ENCODE data around the gene REV1. TPM values are rescaled to one million over a fixed set of nuclear protein-coding genes. Genes with fewer than 3 reads are reported as not detected.

REV1 gene
- total and polyA plus RNA-seq, 2 experiments from 2014 or later: 32.9 to 46.7 TPM

- TF ChIP-seq CTCF (conservative IDR thresholded peaks at IDR 0.05; ENCODE audit: low read depth in 2 of 2): no peak
Observed at GRCh38 chr2:99417396-99417795, 72.4 kb downstream of the REV1 start (continued).

GRCh38 chr2:99414566-99414965 is 75.3 kb downstream of the REV1 start:
- H3K36me3 Mint-ChIP-seq (ENCODE audit: low read depth): peaks cover 81% of the 10 kb centered on the region
- peaks cover 31% of the 10 kb centered on the region for H3K36me3 ChIP-seq (ENCODE audit: insufficient read depth)
- TF ChIP-seq EZH2 (IDR thresholded peaks at IDR 0.05; ENCODE audit: low read depth, unreplicated experiment) (no peak), STAT1 (IDR thresholded peaks at IDR 0.05; ENCODE audit: unreplicated experiment) (no peak), CREB1 (CRISPR knock-in tag; IDR thresholded peaks at IDR 0.05; ENCODE audit: low read depth) (no peak), EZH2phosphoT487 (IDR thresholded peaks at IDR 0.05; ENCODE audit: unreplicated experiment) (no peak), ZNF462 (CRISPR knock-in tag; IDR thresholded peaks at IDR 0.05) (no peak), ZNF114 (CRISPR knock-in tag; IDR thresholded peaks at IDR 0.05) (no peak), ETS1 (IDR thresholded peaks at IDR 0.05) (no peak), JUNB (IDR thresholded peaks at IDR 0.05; ENCODE audit: unreplicated experiment) (no peak), NANOG (IDR thresholded peaks at IDR 0.05; ENCODE audit: borderline replicate concordance) (no peak), CTCF (conservative IDR thresholded peaks at IDR 0.05; ENCODE audit: low read depth in 2 of 2) (no peak)

More at GRCh38 chr2:99414566-99414965, 75.3 kb downstream of the REV1 start:
- Mint-ChIP-seq H3K27me3 (ENCODE audit: insufficient read depth, low read depth, poor library complexity) (peaks cover 2% of the 10 kb centered on the region), H3K4me3 (no peak overlapping the region), H3K9me3 (no peaks in the 10 kb centered on the region), H3K4me1 (no peaks in the 10 kb centered on the region), H3K27ac (no peak overlapping the region)
- H4K20me1 ChIP-seq (replicated peaks; ENCODE audit: insufficient read depth): no peaks in the 10 kb centered on the region
- ATAC-seq (no peak), DNase-seq (ENCODE audit: low spot score) (no peak)
- no peak overlapping the region for H3K4me3 ChIP-seq
- H3K4me1 ChIP-seq (ENCODE audit: insufficient read depth): no peaks in the 10 kb centered on the region
- H3K27ac ChIP-seq (ENCODE audit: low read depth): no peak overlapping the region; the same call in 1 of the 2 replicates
- no peaks in the 10 kb centered on the region for H3F3A ChIP-seq (replicated peaks; ENCODE audit: low read depth)
- no peaks in the 10 kb centered on the region for H3K9me2 ChIP-seq (ENCODE audit: insufficient read depth)
- H3K4me2 ChIP-seq: no peak overlapping the region
- H2AFZ ChIP-seq: no peak overlapping the region
- no peaks in the 10 kb centered on the region for H3K27me3 ChIP-seq (ENCODE audit: insufficient read depth)
- no peaks in the 10 kb centered on the region for H3K79me2 ChIP-seq (replicated peaks; ENCODE audit: insufficient read depth)

All from GM23338 (cell line).